Measurements from ENCODE around the gene MRTFB.

MRTFB gene

GRCh38 chr16:14151256-14152030, 80.3 kb downstream of the MRTFB start:
- H3K27me3 ChIP-seq (ENCODE audit: control insufficient read depth, insufficient read depth, low read length): no peaks in the 10 kb centered on the region
- no CpG with 5 or more reads among the region's 2 CpGs for WGBS (ENCODE audit: insufficient coverage, insufficient read length)
- H3K4me3 ChIP-seq (ENCODE audit: low read length): no peak overlapping the region
- no peaks in the 10 kb centered on the region for H3K9me3 ChIP-seq (ENCODE audit: control insufficient read depth, insufficient read depth, low read length)
- H3K36me3 ChIP-seq (ENCODE audit: control insufficient read depth, insufficient read depth, low read length): no peaks in the 10 kb centered on the region
- H3K27ac ChIP-seq (ENCODE audit: low read length): no peak overlapping the region
- DNase-seq (ENCODE audit: low read depth, low spot score): no peak
- no peaks in the 10 kb centered on the region for H3K4me1 ChIP-seq (ENCODE audit: control insufficient read depth, insufficient read depth, low read length)

GRCh38 chr16:14155572-14156190, 84.6 kb downstream of the MRTFB start:
- no peak overlapping the region for H3K27ac ChIP-seq (ENCODE audit: low read length)
- DNase-seq (ENCODE audit: low read depth, low spot score): no peak
- no peak overlapping the region for H3K4me3 ChIP-seq (ENCODE audit: low read length)
- H3K36me3 ChIP-seq (ENCODE audit: control insufficient read depth, insufficient read depth, low read length): no peaks in the 10 kb centered on the region
- H3K27me3 ChIP-seq (ENCODE audit: control insufficient read depth, insufficient read depth, low read length): no peaks in the 10 kb centered on the region
- no peaks in the 10 kb centered on the region for H3K9me3 ChIP-seq (ENCODE audit: control insufficient read depth, insufficient read depth, low read length)
- WGBS (ENCODE audit: insufficient coverage, insufficient read length): no CpG with 5 or more reads among the region's 4 CpGs
- H3K4me1 ChIP-seq (ENCODE audit: control insufficient read depth, insufficient read depth, low read length): no peaks in the 10 kb centered on the region

DNA sequence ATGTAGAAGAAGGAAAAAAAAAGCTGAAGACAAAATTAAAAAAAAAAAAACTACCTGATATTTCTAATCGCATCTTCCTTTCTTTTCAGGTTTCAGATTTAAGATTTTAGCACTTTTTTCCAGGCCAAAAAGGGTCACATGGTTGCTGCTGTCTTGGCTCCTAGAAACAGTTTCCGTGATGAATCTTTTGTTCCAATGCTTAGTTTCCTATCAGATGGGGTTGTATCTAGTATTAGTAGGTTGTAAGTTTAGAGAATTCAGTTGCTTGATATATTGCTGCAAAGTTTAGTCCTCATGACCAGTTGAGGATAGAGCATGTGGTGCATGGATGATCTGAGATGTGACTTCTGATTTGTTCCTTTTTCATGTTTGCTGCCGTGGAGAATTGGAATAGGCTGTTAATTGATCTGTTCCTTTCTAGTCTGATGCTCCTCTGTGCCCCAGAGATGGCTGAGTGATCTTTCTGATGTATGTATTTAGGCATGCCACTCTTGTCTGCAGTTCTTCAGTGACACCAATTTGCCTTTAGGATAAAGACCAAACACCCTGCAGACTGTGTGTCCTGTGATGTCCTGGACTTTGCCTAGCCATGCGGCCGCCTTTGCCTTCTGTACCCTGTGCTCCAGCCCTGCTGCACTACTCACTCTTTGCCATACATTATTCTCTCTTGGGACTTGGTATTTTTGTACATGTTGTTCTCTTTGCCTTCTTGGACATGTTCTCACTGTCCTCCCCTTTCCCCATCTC, 94.0 kb downstream of the MRTFB start:
- WGBS (ENCODE audit: insufficient coverage, insufficient read length): no CpG with 5 or more reads among the region's 5 CpGs

DNA sequence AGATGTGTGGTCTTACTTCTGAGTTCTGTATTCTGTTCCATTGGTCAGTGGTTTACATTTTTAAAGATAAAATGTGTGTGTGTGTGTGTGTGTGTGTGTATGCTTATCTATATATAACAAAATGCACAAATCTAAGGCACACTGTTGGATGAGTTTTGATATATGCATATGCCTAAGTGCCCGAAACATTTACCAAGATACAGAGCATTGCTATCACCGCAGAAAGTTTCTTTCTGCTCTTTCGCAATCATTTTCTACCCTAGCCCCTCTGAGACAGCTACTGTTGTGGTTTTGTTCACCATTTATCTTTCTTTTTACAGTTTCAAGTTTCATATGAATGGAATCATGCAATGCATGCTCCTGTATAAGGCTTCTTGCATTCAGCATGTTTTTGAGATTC, 97.0 kb downstream of the MRTFB start:
- no peak overlapping the region for H3K4me3 ChIP-seq (ENCODE audit: low read length)

More for the DNA sequence above, 94.0 kb downstream of the MRTFB start:
- Histone ChIP-seq H3K9me3 (ENCODE audit: control insufficient read depth, insufficient read depth, low read length) (no peaks in the 10 kb centered on the region), H3K4me3 (ENCODE audit: low read length) (no peak overlapping the region), H3K4me1 (ENCODE audit: control insufficient read depth, insufficient read depth, low read length) (no peaks in the 10 kb centered on the region), H3K36me3 (ENCODE audit: control insufficient read depth, insufficient read depth, low read length) (no peaks in the 10 kb centered on the region), H3K27ac (ENCODE audit: low read length) (no peak overlapping the region), H3K27me3 (ENCODE audit: control insufficient read depth, insufficient read depth, low read length) (no peaks in the 10 kb centered on the region)
- DNase-seq (ENCODE audit: low read depth, low spot score): no peak

GRCh38 chr16:14172200-14172809, 101.2 kb downstream of the MRTFB start:
- no peak overlapping the region for H3K4me3 ChIP-seq (ENCODE audit: low read length)
- 100% methylated on average over 1 of the region's 3 CpGs for WGBS (ENCODE audit: insufficient coverage, insufficient read length)
- H3K4me1 ChIP-seq (ENCODE audit: control insufficient read depth, insufficient read depth, low read length): no peaks in the 10 kb centered on the region; the same call in 1 of the 2 replicates
- H3K27ac ChIP-seq (ENCODE audit: low read length): no peak overlapping the region
- no peak for DNase-seq (ENCODE audit: low read depth, low spot score)
- H3K36me3 ChIP-seq (ENCODE audit: control insufficient read depth, insufficient read depth, low read length): no peaks in the 10 kb centered on the region
- H3K27me3 ChIP-seq (ENCODE audit: control insufficient read depth, insufficient read depth, low read length): no peaks in the 10 kb centered on the region
- H3K9me3 ChIP-seq (ENCODE audit: control insufficient read depth, insufficient read depth, low read length): no peaks in the 10 kb centered on the region

More for the DNA sequence above, 97.0 kb downstream of the MRTFB start:
- Histone ChIP-seq H3K36me3 (ENCODE audit: control insufficient read depth, insufficient read depth, low read length) (no peaks in the 10 kb centered on the region), H3K9me3 (ENCODE audit: control insufficient read depth, insufficient read depth, low read length) (no peaks in the 10 kb centered on the region), H3K4me1 (ENCODE audit: control insufficient read depth, insufficient read depth, low read length) (no peaks in the 10 kb centered on the region), H3K27me3 (ENCODE audit: control insufficient read depth, insufficient read depth, low read length) (no peaks in the 10 kb centered on the region), H3K27ac (ENCODE audit: low read length) (no peak overlapping the region)
- no peak for DNase-seq (ENCODE audit: low read depth, low spot score)
- no CpG with 5 or more reads among the region's 3 CpGs for WGBS (ENCODE audit: insufficient coverage, insufficient read length)

- no peaks in the 10 kb centered on the region; the same call in 1 of the 2 replicates for H3K4me1 ChIP-seq (ENCODE audit: control insufficient read depth, insufficient read depth, low read length)
- H3K4me3 ChIP-seq (ENCODE audit: low read length): no peak overlapping the region
- no peak overlapping the region for H3K27ac ChIP-seq (ENCODE audit: low read length)
- no peak for DNase-seq (ENCODE audit: low read depth, low spot score)
- H3K36me3 ChIP-seq (ENCODE audit: control insufficient read depth, insufficient read depth, low read length): no peaks in the 10 kb centered on the region
- H3K27me3 ChIP-seq (ENCODE audit: control insufficient read depth, insufficient read depth, low read length): no peaks in the 10 kb centered on the region
- no peaks in the 10 kb centered on the region for H3K9me3 ChIP-seq (ENCODE audit: control insufficient read depth, insufficient read depth, low read length)
- WGBS (ENCODE audit: insufficient coverage, insufficient read length): no CpG with 5 or more reads among the region's 3 CpGs
These were observed 104.0 kb downstream of the MRTFB start for GRCh38 chr16:14175086-14175485.

DNA sequence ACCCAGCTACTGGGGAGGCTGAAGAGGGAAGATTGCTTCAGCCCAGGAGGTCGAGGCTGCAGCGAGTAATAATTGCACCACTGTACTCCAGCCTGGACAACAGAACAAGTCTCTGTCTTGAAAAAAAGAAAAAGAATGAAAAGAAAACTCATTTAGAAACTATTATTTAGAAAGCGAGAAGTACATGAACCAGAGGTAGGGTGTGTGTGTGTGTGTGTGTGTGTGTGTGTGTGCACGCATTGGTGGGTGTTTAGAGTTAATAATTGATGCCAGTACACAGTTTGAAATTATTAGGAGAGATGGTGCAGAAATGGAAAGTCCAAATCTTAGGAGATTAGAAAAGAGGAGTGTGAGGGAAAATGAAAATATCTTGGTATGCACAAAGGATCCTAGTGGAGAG, 106.6 kb downstream of the MRTFB start:
- H3K9me3 ChIP-seq (ENCODE audit: control insufficient read depth, insufficient read depth, low read length): no peaks in the 10 kb centered on the region
- H3K27me3 ChIP-seq (ENCODE audit: control insufficient read depth, insufficient read depth, low read length): no peaks in the 10 kb centered on the region
- H3K36me3 ChIP-seq (ENCODE audit: control insufficient read depth, insufficient read depth, low read length): no peaks in the 10 kb centered on the region
- no peak overlapping the region for H3K4me3 ChIP-seq (ENCODE audit: low read length)
- peaks cover 2% of the 10 kb centered on the region; the same call in 1 of the 2 replicates for H3K4me1 ChIP-seq (ENCODE audit: control insufficient read depth, insufficient read depth, low read length)
- WGBS (ENCODE audit: insufficient coverage, insufficient read length): no CpG with 5 or more reads among the region's 4 CpGs
- no peak for DNase-seq (ENCODE audit: low read depth, low spot score)
- no peak overlapping the region for H3K27ac ChIP-seq (ENCODE audit: low read length)

- Histone ChIP-seq H3K9me3 (ENCODE audit: control insufficient read depth, insufficient read depth, low read length) (no peaks in the 10 kb centered on the region), H3K4me3 (ENCODE audit: low read length) (no peak overlapping the region), H3K4me1 (ENCODE audit: control insufficient read depth, insufficient read depth, low read length) (peaks cover 2% of the 10 kb centered on the region; the same call in 1 of the 2 replicates), H3K27ac (ENCODE audit: low read length) (no peak overlapping the region), H3K36me3 (ENCODE audit: control insufficient read depth, insufficient read depth, low read length) (no peaks in the 10 kb centered on the region), H3K27me3 (ENCODE audit: control insufficient read depth, insufficient read depth, low read length) (no peaks in the 10 kb centered on the region)
- WGBS (ENCODE audit: insufficient coverage, insufficient read length): no CpG with 5 or more reads among the region's 1 CpG
- DNase-seq (ENCODE audit: low read depth, low spot score): no peak
These were observed 108.0 kb downstream of the MRTFB start for GRCh38 chr16:14179116-14179515.

DNA sequence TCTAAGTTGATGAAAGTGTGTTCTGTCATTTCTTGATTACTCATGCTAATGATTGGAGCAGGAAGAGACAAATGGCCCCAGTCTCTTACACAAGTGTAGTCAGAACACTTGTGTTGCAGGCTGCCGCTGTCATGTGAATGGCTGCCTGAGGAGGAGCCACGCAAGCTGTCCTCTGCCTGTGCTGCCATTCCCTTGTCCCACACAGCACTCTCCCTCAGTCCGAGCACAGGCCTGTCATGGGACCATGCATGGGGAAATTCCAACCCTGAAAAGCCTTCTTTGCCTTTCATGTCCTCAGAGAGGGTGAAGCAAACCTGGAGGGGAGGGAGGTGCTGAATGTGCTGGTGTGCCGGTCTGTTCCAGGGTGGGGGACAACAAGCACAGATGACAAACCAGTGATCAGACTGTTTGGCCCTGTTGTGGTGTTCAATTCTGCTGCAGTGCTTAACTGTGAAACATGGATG, 109.4 kb downstream of the MRTFB start:
- WGBS (ENCODE audit: insufficient coverage, insufficient read length): no CpG with 5 or more reads among the region's 4 CpGs

More for the DNA sequence above, 109.4 kb downstream of the MRTFB start:
- Histone ChIP-seq H3K9me3 (ENCODE audit: control insufficient read depth, insufficient read depth, low read length) (no peaks in the 10 kb centered on the region), H3K36me3 (ENCODE audit: control insufficient read depth, insufficient read depth, low read length) (no peaks in the 10 kb centered on the region), H3K27ac (ENCODE audit: low read length) (no peak overlapping the region), H3K4me1 (ENCODE audit: control insufficient read depth, insufficient read depth, low read length) (0 out of 2 replicates have a peak, but pooled peaks cover 2% of the 10 kb centered on the region), H3K27me3 (ENCODE audit: control insufficient read depth, insufficient read depth, low read length) (no peaks in the 10 kb centered on the region), H3K4me3 (ENCODE audit: low read length) (no peak overlapping the region)
- no peak for DNase-seq (ENCODE audit: low read depth, low spot score)
